ENCODE measurements around the gene UBE2D2.

- TF ChIP-seq CTCF (IDR thresholded peaks at IDR 0.05) (no peak), POLR2A (IDR thresholded peaks at IDR 0.05; ENCODE audit: low read depth) (no peak), POLR2AphosphoS5 (IDR thresholded peaks at IDR 0.05) (no peak), EP300 (IDR thresholded peaks at IDR 0.05) (no peak)
These were observed 77.8 kb downstream of the UBE2D2 start for GRCh38 chr5:139638736-139639618.

Measured in esophagus muscularis mucosa (tissue), 4 donors.